NB4 (cell line): ENCODE data around the gene GNG7.
A peak's percentile ranks its signal among the peaks of the same experiment; 100 is the strongest.

Experiments used
- DNase-seq: peaks from one replicate; pipeline ENCODE4 v3.0.0; 2010; ENCODE audit warnings: low read depth
- H3K4me3 ChIP-seq: one replicate; pipeline ENCODE4 v1.5.1; 2011; ENCODE audit warnings: mild to moderate bottlenecking, low read depth, low read length, moderate library complexity
- CTCF ChIP-seq: IDR thresholded peaks from one replicate; pipeline ENCODE4 v1.5.1; 2012; ENCODE audit warnings: low read depth, low read length
- MAX ChIP-seq: IDR thresholded peaks from 2 replicates; pipeline ENCODE4 v1.6.1; 2011; ENCODE audit warnings: low read depth, low read length
- MYC ChIP-seq: IDR thresholded peaks from 2 replicates; pipeline ENCODE4 v1.6.1; 2011; ENCODE audit warnings: low read depth, low read length
- POLR2A ChIP-seq: IDR thresholded peaks from 2 replicates; pipeline ENCODE4 v1.6.1; 2011; ENCODE audit warnings: mild to moderate bottlenecking; ENCODE audit not compliant: insufficient read length; ENCODE audit errors: extremely low read depth

GNG7 gene

GRCh38 chr19:2557093-2557440, 145.4 kb downstream of the GNG7 start:
- no peak for DNase-seq
- H3K4me3 ChIP-seq: no peak overlapping the region
- TF ChIP-seq MAX (no peak), CTCF (no peak), MYC (no peak)

GRCh38 chr19:2556221-2557092, 146.0 kb downstream of the GNG7 start:
- no peak overlapping the region for H3K4me3 ChIP-seq
- no peak for TF ChIP-seq MAX
- TF ChIP-seq CTCF: no peak
- no peak for TF ChIP-seq MYC
- no peak for TF ChIP-seq POLR2A
- no peak for DNase-seq

GRCh38 chr19:2555422-2556220, 146.9 kb downstream of the GNG7 start:
- no peak for DNase-seq
- TF ChIP-seq CTCF: no peak
- TF ChIP-seq MYC: no peak
- no peak for TF ChIP-seq POLR2A
- no peak for TF ChIP-seq MAX
- no peak overlapping the region for H3K4me3 ChIP-seq

GRCh38 chr19:2554856-2555255, 147.6 kb downstream of the GNG7 start:
- DNase-seq: peak; percentile 42
- TF ChIP-seq POLR2A (no peak), CTCF (no peak), MYC (no peak), MAX (no peak)
- no peak overlapping the region for H3K4me3 ChIP-seq

GRCh38 chr19:2553510-2553909, 149.0 kb downstream of the GNG7 start:
- TF ChIP-seq MYC: no peak
- no peak for DNase-seq

GRCh38 chr19:2552859-2553258, 149.6 kb downstream of the GNG7 start:
- TF ChIP-seq POLR2A (no peak), CTCF (no peak), MAX (no peak), MYC (no peak)
- H3K4me3 ChIP-seq: peak overlapping the region; percentile 43
- DNase-seq: peak; percentile 88

More at GRCh38 chr19:2553510-2553909, 149.0 kb downstream of the GNG7 start:
- no peak overlapping the region for H3K4me3 ChIP-seq
